SHP77 treated with DMSO at 0.1 percent for 48 hours (cell line): ENCODE measurements around the gene KLHL2.

Experiments
- DNase-seq: peaks from one replicate; lab custom pipeline; 2025; lab: John Stamatoyannopoulos, UW

KLHL2 gene

DNA sequence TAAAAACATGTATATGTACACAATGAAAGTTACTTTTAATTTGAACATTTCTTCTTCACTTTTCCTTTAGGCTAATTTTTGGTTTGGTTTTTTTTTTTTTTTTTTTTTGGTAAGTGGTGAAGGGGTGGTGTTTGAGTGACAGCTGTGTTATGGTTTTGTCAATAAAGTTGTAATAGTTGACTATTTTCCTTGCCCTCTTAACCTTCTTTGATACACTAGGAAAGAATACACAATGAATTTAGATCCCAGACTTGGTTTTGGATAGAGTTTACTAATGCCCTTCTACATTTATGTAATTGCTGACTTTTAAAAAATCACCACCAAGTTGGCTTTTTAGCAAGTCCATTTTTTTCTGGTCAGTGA is 82.0 kb downstream of the KLHL2 start:
- no peak for DNase-seq

DNA sequence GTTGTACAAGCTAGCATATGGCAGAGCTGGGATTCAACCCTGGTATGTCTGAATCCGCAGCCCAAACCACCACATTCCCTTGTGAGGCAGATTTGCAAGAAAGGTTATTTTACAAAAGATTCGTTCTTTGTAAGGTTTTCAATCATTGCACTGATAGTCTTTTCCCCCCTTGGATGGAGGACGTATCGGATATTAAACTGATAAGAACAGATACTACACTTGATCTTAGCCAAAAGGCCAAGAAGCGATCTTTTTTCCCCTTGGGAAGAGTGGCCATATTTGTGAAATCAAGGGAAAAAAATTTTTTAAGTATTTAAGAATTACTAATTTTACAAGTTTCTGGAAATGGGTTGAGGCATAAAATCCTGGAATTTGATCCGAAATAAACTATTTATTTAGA is 85.7 kb downstream of the KLHL2 start:
- DNase-seq: no peak

DNA sequence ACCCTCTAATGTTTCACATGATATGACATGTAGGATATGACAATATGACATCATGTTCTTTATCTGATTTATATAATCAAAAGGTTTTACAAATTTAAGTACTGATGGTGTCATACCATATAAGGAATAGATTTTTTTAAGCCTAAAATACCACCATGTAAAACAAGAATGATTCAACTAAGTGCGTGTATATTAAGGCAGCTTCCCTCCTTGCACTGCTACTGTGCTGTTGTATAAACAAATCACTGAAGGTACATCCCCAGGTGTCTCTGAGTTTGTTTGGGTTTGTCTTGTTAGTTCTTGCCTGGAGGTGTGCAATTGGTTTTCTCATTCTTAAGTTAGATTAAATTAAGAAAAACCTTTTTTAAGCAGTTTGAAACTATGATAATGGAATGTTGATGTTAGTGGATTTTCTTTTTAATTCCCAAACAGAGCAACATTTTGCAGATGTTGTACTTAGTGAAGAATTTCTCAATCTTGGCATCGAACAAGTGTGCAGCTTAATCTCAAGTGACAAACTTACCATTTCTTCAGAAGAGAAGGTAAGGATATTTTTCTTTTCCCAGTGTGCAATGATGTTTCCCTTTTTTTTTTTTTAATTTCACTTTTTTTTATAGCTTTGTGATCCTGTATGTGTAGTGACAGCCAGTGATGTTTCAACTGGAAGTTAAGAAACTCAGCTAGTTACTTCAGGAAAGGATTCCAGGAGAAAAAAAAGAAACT is 86.7 kb downstream of the KLHL2 start:
- DNase-seq: no peak

DNA sequence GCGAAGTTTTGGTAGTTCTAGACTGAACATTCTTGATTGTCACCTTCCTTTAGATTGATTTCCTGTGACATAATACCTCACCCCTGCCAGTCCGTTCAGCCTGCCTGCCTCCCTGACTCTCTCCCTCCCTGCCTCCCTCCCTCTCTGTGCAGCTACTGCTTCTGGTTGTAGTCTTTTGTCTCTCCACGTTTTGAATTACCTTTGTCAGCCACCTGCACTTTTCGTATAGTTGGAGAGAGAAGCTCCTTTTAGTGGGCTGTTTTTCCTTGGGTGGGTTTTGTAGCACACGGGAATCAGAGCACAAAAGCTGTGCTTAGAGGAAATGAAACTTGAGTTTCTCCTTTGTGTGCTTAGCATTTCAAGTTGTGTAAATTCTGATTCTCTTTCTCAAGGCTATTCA is 87.5 kb downstream of the KLHL2 start:
- no peak for DNase-seq

DNA sequence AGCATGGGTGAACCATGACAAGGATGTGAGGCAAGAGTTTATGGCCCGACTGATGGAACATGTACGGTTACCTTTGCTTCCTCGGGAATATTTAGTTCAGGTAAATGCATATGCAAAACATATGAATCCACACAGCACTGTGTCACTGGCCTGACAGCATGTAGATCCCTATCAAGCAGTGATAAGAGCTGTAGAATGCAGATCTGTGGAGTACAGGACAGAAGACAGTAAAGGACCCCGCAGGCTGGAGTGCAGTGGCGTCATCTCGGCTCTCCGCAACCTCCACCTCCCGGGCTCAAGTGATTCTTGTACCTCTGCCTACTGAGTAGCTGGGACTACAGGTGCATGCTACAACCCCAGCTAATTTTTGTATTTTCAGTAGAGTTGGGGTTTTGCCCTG is 90.3 kb downstream of the KLHL2 start:
- DNase-seq: no peak

DNA sequence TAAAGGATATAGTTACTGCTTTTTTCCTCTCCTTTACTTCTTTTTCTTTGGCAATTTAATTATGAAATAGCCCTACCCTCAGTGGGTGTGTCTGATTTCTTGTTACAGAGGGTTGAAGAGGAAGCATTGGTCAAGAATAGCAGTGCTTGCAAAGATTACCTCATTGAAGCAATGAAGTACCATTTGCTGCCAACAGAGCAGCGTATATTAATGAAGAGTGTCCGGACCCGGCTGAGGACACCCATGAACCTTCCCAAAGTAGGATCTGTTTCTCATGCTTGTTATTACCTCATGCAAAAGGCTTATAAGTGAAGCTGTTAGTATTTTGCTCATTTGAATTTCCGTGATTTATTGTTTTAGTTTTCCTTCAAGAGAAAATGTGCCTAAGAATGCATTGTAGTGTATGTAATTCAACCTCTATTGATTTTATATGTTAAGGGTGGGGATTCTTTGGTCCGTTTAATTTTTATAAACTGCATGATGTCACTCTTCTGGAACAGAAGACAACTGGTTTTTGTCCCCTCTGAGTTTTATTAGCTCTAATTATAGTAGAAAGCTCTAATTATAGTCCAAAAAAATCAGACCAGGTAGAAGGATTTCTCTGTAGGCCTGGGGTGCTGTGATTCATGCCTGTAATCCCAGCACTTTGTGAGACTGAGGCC is 92.2 kb downstream of the KLHL2 start:
- no peak for DNase-seq

DNA sequence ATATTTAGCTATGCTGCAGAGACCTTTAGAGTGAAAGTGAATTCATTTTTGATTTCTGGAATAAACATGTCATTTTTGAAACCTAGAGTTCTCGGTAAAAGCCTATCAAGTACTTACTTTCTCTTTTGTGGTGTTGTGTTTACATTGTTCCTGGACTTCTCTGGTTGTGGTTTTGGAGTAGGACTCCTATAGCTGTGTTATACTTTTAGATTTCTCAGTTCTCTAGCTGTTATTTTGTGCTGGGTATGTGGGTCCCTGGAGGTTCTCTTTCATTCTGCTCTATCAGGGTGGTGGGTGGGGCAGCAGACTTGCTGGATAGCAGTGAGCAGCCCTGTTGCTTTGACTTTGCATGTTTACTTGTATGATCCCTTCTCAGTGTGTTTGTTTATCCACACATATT is 94.5 kb downstream of the KLHL2 start:
- no peak for DNase-seq

DNA sequence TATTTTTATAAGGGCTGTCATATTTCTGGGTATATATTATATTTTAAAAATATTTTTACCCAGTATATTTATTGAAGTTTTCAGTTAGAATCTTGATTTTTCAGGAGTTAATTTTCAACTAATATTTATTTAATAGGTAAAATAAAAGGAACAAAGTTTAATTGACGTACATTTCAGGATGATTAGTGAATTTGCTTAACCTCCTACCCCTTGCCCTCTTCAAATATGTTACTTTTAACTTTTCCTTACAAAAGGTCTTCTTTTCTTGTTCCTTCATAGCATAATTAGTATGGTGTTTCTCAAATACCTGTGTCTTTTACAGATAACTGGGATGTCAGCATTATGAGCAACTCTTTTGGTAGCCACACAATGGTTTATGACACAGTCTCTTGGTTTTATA is 95.3 kb downstream of the KLHL2 start:
- DNase-seq: no peak

DNA sequence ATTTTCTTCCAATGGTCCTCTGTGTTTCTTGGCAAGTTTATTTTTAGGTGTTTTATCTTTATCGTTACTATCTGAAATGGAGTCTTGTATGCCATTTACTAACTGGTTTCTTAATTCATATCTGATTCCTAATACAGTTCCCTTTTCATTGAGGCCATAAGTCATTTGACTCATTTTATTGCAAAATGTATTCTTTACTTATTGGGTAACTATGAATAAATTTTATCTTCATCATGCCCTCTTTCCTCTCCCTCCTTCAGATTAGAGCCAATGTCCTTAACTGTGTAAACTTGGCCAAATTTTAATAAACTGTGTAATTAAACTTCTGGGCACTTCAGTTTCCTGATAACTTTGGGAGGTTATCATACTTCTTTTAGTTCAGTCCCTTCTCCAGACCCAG is 100.8 kb downstream of the KLHL2 start:
- no peak for DNase-seq

DNA sequence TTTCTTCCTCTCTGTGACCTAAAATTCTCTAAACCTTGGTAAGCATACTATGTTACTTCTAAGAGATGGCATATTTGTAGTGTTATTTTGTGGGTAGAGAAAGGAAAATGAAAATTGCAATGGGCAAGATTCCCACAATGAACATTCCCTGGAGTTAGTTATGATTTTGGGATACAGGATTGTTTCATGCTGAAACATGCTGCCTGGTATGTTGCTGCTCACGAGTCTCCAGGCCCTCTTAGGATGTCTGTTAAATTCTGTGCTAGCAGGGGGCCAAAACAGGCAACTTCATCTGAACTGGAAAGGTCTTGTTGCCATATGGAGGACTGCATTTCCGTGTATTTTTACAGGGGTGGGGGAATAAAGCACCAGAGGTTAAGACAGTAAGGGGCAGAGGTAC is 101.2 kb downstream of the KLHL2 start:
- DNase-seq: no peak

DNA sequence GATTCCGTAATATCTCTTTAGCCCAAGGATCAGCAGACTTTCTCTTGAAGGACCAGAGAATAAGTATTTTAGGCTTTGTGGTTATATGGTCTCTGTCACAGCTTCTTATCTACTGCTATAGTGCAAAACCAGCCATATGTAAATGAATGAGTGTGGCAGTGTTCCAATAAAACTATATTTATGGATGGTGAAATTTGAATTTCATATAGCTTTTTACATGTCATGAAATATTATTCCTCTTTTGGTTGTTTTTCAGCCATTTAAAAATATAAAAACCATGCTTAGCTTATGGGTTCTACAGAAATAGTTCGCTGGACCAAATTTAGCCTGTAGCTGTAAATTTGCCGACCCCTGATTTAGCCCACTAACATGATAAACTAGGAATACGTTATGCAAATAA is 102.1 kb downstream of the KLHL2 start:
- no peak for DNase-seq

DNA sequence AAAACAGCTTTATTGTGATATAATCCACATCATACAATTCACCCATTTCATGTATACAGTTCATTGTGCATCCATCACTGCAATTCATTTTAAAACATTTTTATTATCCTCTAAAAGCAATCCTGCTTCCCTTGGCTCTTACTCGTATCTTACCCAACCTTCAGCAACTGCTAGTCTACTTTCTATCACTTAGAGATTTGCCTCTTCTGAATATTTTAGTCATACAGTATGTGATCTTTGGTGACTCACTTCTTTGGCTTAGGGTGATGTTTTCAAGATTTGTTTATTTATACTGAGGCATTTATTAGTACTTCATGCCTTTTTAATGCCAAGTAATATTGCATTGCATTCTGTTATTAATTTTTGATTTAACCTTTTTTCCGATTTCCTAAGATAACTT is 105.1 kb downstream of the KLHL2 start:
- DNase-seq: no peak

DNA sequence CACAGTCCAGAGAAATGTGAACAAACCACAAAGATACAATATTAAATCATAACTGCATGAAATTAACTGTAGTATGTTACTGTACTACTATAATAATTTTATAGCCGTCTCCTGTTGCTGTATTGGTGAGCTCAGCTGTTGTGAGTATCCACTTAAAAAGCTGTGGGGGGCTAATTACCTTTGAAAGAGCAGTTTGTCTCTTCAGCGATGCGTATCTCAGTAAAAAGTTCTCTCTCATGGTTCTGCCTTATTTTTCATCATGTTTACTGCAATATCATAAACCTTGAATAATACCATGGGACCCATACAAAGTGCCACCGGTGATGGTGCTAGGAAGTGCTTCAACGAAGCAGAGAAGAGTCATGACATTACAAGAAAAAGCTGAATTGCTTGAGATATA is 111.7 kb downstream of the KLHL2 start:
- DNase-seq: no peak

DNA sequence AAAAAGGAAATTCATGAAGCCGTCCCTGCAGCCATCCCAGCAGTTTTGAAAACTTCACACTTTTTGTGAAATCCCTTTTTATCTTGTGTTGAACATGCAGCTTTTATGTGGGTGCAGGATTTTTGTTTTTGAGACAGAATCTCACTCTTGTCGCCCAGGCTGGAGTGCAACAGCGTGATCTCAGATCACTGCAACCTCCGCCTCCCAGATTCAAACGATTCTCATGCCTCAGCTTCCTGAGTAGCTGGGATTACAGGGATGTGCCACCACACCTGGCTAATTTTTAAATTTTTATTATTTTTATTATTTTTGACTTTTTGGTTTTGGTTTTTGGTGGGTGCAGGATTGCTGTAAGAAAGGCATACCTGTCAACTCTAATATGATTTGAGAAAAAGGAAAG is 112.1 kb downstream of the KLHL2 start:
- DNase-seq: no peak

DNA sequence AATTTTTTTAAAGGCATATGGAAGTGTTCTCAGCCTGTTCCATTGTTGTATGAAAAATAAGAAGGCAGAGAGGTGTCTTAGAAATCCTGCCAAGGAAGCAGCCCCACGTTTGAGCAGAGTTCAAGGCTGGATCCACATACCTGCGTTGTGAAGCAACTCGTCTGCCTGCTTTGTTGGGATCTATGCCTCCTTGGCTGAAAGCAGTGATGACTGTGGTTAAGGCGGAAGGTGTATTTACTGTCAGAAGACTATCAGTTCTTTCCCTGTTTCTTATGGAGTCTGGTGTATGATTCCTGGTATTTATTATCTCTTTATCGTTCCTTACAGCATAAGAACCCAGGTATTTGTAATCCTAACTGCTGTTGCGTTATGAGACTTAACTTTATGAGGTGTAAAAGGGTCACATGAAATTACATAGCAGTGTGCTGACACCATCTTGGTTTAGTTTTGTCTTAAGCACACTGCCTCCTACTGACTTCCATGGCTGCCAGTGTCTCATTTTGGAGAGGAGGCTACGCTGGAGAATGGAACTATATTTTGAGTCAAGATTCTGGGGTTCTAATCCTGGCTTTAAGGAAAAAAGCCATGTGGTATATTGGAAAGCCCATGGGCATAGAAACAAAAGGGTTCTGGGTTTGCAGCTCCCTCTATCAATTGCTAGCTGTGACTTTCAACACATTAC is 117.0 kb downstream of the KLHL2 start:
- no peak for DNase-seq

DNA sequence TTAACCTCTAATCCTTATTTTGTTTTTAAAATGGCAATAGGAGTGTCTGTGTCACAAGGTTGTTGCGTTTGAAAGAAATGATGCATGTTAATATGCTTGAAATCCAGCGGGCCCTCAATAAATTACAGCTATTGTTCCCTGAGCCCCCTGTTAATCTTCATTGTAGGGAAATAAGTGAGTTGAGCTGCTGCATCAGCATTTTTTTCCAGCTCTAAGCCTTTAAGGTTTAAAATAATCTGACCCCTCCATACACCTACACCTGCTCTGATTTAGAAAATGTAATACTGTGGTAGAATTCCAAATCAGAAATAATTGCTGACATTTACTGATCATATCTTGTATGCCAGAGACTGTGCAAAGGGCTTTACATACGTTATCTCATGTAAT is 117.5 kb downstream of the KLHL2 start:
- DNase-seq: no peak

DNA sequence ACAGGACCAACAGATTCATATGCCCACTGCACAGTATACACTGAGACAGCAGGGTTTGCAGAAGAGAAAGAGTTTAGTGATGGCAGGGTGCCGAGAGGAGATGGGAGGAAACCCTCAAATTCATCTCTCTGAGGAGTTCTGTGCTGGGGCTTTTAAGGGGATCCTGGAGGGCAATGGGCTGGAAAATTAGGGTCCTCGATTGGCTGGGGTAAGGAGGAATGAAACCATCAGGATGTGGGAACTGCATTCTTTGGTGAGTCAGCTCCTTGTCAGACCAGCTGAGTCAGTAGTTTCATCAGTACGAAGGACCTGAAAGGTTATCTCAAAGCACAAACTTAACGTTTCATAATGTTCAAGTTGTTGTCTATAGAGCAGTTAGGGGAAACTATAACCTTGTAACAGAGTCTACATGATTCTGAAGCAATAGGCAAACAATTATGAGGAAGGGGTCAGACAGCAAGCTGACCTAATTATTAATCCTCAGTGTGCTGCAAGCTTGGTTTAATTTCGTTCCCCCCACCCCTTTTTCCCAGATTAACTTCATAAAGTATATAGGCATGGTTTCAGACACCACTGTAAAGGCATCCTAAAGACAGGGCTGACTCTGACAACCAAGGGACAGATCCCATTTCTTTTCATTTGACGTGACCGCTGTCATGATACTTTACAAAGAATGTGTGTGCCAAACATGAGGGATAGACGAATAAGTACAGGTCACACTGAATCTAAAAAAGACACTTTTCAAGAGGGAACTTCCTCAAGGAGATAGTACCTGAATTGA is 118.6 kb downstream of the KLHL2 start:
- DNase-seq: no peak

DNA sequence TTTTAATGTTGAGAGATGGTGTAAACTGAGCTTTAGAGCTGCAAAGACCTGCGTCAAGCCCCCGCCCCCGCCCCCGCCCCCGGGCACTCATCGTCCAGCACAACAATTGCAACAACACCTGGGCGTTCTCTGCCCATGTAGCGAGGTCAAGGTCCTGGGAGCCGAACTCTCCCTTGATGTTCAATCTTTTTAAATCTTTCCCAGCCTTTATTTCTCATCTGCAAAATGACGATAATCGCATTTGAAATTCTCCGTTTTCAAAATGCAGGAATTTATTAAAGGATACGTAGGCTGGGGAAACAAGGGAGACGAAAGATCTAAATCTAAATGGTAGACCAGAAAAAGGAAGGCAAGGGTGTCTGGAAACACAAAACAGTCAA is 119.5 kb downstream of the KLHL2 start:
- DNase-seq: peak; percentile 39

DNA sequence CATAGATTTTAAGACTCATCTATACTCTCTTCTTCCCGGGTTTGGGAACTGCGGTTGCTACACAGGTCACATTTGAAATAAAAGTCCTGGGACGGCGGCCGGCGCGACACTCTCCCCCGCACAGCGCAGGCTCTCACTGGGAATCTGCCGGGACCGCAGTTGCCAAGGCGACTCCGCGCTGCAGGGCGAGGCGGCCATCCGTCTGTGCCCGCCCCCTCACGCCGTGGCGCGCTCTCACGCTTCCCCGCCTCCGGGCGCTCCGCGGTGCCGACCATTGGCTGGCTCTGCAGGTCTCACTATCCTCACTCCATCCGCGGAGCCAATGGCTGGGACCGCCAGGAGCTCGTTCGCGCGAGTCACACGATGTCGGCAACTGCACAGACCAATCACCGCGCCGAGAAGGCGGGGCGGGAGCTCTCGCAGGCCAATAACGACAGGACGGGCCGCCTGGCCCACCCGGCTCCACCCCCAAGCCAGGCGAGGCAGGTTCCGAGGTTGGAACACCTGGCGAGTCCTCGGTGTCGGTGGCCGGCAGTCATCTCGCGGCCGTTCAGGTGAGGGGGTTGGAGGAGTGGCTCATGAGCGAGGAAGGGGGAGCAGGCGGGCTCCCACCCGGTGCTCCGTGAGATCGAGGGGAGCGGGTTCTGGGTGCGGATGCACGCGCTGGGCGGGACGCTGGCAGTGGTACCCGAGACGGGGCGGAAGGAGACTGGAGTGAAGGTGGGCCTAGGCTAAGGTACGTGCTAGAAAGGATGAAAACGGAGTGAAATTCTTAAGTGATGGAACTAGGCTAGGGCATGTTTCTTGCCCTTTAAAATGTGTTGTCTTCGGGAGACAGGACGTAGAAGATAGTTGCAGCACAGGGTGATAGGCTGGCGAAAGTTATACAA is 120.1 kb downstream of the KLHL2 start, which contains the start of gene MSMO1:
MSMO1 (plus strand) TSS at position 459 of the 890 bp plus-strand sequence. CDS start 5,702 bp downstream, outside the sequence.
- DNase-seq: peak; percentile 96

DNA sequence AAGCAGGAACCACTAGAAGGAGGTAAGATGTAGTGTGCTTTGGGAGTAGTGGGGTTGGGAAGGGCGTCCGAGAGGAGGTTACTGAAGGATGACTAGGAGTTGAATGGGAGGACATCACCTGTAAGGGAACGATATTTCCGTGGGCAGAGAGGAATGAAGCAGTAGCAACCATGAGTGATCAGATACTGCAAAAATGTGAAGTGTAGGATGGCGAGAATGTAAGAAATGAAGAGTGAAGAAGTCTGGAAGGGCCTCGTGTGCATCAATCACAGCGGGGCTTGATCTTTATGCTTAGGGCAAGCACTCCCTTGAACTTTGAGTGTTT is 120.7 kb downstream of the KLHL2 start:
- DNase-seq: no peak

DNA sequence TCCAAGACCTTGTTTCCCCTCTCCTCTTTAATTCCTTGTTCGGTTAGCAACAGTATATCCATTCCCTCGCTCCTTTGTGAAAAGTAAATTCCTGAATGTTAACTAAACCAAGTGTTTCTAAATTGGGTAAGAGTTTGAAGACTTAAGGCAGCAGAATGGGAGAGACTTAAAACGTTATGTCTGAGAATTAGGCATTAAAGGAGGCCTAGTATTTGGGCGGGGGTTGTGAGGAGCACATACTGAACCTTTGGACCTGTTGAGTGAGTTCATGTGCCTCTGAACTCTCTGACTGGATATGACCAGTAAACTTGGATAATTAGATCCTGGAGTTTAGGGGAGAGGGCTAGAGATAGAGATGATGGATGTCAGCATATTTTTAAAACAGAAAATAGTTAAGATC is 121.3 kb downstream of the KLHL2 start:
- no peak for DNase-seq

DNA sequence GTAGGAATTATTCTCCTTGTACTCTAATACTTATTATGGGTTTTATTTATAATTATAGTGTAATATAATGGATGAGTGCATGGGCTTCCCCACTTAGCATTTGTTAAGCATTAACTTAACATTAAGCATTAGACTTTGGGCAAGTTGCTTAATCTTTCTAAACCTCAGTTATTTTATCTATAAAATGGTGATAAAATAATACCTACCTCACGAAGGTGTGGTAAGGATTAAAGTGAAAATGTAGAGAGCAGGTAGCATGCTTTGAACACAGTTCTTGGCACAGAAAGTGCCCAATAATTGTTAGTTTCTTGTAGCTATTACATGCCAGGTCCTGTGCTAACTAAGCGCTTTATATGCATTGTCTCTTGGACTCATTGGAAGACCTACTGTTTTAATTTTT is 122.7 kb downstream of the KLHL2 start:
- no peak for DNase-seq
